H54 (cell line): ENCODE data around the gene TRMU.

Experiments
- DNase-seq: peaks from one replicate; pipeline ENCODE4 v3.0.0; 2011; ENCODE audit warnings: low spot score, mixed read lengths; ENCODE audit not compliant: insufficient read length
- FAIRE-seq: peaks from 3 replicates; lab custom pipeline; 2011; peaks lifted over from hg19 to GRCh38; lab: Jason Lieb, UNC
- POLR2A ChIP-seq: IDR thresholded peaks from 2 replicates; pipeline ENCODE4 v1.6.1; 2011; ENCODE audit warnings: low read depth, mild to moderate bottlenecking, low read length

Gene TRMU

GRCh38 chr22:46315976-46316375 is 19.5 kb upstream of the TRMU start:
- no peak for TF ChIP-seq POLR2A
- FAIRE-seq (no peak), DNase-seq (no peak)

- FAIRE-seq (no peak), DNase-seq (no peak)
- TF ChIP-seq POLR2A: no peak
Observed at GRCh38 chr22:46317646-46318045, 17.9 kb upstream of the TRMU start.

GRCh38 chr22:46318576-46318975 is 16.9 kb upstream of the TRMU start:
- TF ChIP-seq POLR2A: no peak
- FAIRE-seq (no peak), DNase-seq (no peak)

GRCh38 chr22:46319319-46319718 is 16.2 kb upstream of the TRMU start:
- DNase-seq (no peak), FAIRE-seq (no peak)
- no peak for TF ChIP-seq POLR2A

GRCh38 chr22:46320166-46320710 is 15.3 kb upstream of the TRMU start:
- FAIRE-seq: no peak
- no peak for DNase-seq
- no peak for TF ChIP-seq POLR2A

- no peak for TF ChIP-seq POLR2A
- FAIRE-seq (no peak), DNase-seq (no peak)
Observed at GRCh38 chr22:46320716-46321386, 14.7 kb upstream of the TRMU start.

- no peak for FAIRE-seq
- TF ChIP-seq POLR2A: no peak
Observed at GRCh38 chr22:46322711-46323110, 12.8 kb upstream of the TRMU start.

GRCh38 chr22:46323162-46323561 is 12.4 kb upstream of the TRMU start:
- FAIRE-seq (no peak), DNase-seq (no peak)
- TF ChIP-seq POLR2A: no peak

More at GRCh38 chr22:46322711-46323110, 12.8 kb upstream of the TRMU start:
- DNase-seq: no peak

- no peak for FAIRE-seq
- DNase-seq: no peak
- TF ChIP-seq POLR2A: no peak
Observed at GRCh38 chr22:46326066-46326680, 9.3 kb upstream of the TRMU start.

GRCh38 chr22:46327691-46328465 is 7.6 kb upstream of the TRMU start:
- DNase-seq: no peak

GRCh38 chr22:46328797-46329196 is 6.7 kb upstream of the TRMU start:
- FAIRE-seq (no peak), DNase-seq (no peak)
- no peak for TF ChIP-seq POLR2A

More at GRCh38 chr22:46327691-46328465, 7.6 kb upstream of the TRMU start:
- TF ChIP-seq POLR2A: no peak
- no peak for FAIRE-seq

GRCh38 chr22:46329616-46330015 is 5.9 kb upstream of the TRMU start:
- TF ChIP-seq POLR2A: no peak
- FAIRE-seq (no peak), DNase-seq (no peak)

GRCh38 chr22:46330426-46330825 is 5.1 kb upstream of the TRMU start:
- FAIRE-seq (no peak), DNase-seq (no peak)
- no peak for TF ChIP-seq POLR2A

- FAIRE-seq (no peak), DNase-seq (no peak)
- no peak for TF ChIP-seq POLR2A
Observed at GRCh38 chr22:46331496-46331895, 4.0 kb upstream of the TRMU start.
